GM13976 (cell line): Measurements from ENCODE around the gene CFAP54.
A peak's percentile ranks its signal among the peaks of the same experiment; 100 is the strongest.

Experiments
- DNase-seq: peaks from one replicate; pipeline ENCODE4 v3.0.0; 2012; ENCODE audit warnings: low spot score
- CTCF ChIP-seq: IDR thresholded peaks from 2 replicates; pipeline ENCODE4 v1.5.1; 2012; ENCODE audit warnings: borderline replicate concordance, mild to moderate bottlenecking; ENCODE audit not compliant: insufficient read depth; ENCODE audit errors: extremely low read depth, missing control alignments, control extremely low read depth
- in situ Hi-C: fragments of 300-500 bp; cut with MboI; formaldehyde crosslinking; loops from one replicate; pipeline ENCODE4 v1.12.0; 2022; ENCODE audit warnings: low sequenced_read_pairs, mixed read lengths, inconsistent platforms; ENCODE audit not compliant: unreplicated experiment

The CFAP54 gene

DNA sequence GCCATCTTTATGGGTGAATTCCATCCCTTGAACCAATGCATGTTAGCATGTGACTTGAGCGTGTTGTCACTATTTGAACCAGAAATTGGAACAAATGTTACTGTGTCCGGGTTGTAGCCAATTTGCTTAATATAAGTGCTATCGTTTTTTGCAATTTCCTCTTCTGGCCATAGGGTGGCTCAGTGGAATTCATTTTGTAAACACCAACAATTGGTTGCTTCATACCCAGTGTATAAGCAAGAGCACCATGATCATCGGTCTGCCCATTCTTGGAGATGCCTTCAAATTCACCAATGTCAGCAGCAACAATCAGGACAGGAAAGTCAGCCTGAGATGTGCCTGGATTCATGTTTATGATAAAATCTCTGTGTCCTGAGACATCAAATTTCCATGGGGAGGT is 412.7 kb downstream of the CFAP54 start:
- TF ChIP-seq CTCF = no peak
- in situ Hi-C loops = no loop called here
- DNase-seq = peak; percentile 14

DNA sequence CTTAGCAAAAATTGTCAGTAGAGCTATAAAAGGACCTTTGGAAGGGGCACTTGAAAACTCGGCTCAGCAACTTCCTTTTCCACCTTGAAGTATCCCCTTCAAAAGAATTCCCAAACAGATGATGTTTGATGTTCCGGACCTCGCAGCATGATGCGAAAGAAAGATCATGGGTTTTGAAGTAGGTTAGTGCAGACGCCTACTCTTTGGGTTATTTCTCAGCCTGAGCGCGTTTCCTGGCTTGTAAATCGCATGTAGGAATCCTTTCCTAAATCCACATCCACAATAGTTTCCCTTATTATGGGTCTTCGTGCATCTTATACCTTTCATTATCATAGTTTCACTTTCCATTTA is 417.1 kb downstream of the CFAP54 start:
- in situ Hi-C loops = no loop called here
- no peak for TF ChIP-seq CTCF

GRCh38 chr12:96906849-96907670 is 417.7 kb downstream of the CFAP54 start, which contains the start of gene NEDD1:
NEDD1 (plus strand) TSS chr12:96907257; CDS start chr12:96909760, 2,503 bp downstream.
- no peak for TF ChIP-seq CTCF
- in situ Hi-C loops = no loop called here
- peak; percentile 95 for DNase-seq

More for the DNA sequence above, 417.1 kb downstream of the CFAP54 start:
- no peak for DNase-seq

DNA sequence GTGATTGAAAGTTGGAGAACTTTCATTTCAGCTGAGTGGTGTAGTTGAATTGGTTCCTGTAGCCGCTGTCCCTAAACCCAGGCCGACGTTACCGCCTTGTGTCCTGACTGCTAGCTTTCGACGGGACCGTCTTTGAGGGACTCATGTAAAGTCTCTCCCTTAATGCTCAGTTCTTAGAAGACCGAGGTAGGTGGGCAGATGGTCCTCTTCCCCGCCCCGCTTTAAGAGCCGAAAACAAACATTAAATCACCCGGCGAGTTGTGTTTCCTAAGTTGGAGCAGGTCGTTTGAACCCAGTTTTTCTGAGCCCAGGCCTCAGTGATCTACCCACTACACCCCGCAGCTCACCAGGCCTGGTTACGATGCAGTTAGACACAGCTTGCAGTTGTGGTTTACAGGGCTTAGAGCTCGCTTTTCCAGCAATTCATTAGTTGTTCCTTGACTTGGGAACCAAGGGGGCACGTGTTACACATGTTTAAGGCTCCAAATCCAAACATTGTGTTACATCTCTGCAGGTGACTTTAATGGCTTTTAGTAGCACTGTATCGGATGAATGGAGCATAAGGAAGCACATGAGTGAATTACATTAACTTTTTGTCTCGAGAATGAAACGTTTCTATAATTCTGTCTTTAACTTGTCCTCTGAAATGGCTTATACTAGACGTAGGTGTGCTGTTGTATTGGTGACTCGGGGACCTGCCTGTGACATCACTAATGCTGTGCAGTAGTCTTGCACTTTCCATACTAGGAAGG is 418.5 kb downstream of the CFAP54 start:
- DNase-seq = peak; percentile 59
- TF ChIP-seq CTCF = no peak
- in situ Hi-C loops = no loop called here

GRCh38 chr12:96908423-96908675 is 419.0 kb downstream of the CFAP54 start:
- in situ Hi-C loops = no loop called here

DNA sequence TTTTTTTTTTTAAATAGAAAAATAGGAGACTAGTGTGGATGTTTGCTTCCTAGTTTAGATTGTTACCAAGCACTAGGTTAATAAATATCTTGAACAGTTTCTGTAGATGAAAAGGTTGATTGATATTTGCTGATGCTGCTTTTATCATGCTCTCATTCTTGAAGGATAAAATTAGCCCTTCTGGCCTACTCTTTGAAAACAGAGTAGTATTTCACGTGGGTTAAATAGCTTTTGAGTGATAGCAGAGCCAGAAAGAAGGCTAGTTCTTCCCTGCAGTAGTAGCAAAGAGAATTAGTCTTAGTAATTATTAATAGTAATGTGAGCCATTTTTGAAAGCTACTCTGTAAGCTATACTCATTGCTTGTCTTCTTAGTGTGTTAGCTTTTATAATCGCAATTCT is 422.9 kb downstream of the CFAP54 start:
- in situ Hi-C loops = no loop called here
- TF ChIP-seq CTCF = no peak
- no peak for DNase-seq

More at GRCh38 chr12:96908423-96908675, 419.0 kb downstream of the CFAP54 start:
- no peak for DNase-seq
- no peak for TF ChIP-seq CTCF
